SU-DHL-6 (cell line): Measurements from ENCODE around the gene ARHGAP22.

Experiments
- CTCF ChIP-seq: fragments of 200-600 bp; sonication (generic); IDR thresholded peaks from one replicate; pipeline ENCODE4 v1.5.1; 2017; ENCODE audit warnings: antibody characterized with exemption, mild to moderate bottlenecking, low read length, moderate library complexity; ENCODE audit not compliant: insufficient read depth, poor library complexity, severe bottlenecking
- EZH2phosphoT487 ChIP-seq: fragments of 200-600 bp; sonication (generic), shearing (Covaris generic); conservative IDR thresholded peaks from 2 replicates; pipeline ENCODE4 v1.6.1; 2018; ENCODE audit warnings: mild to moderate bottlenecking, antibody characterized with exemption, low read length, moderate library complexity, mixed read lengths

DNA sequence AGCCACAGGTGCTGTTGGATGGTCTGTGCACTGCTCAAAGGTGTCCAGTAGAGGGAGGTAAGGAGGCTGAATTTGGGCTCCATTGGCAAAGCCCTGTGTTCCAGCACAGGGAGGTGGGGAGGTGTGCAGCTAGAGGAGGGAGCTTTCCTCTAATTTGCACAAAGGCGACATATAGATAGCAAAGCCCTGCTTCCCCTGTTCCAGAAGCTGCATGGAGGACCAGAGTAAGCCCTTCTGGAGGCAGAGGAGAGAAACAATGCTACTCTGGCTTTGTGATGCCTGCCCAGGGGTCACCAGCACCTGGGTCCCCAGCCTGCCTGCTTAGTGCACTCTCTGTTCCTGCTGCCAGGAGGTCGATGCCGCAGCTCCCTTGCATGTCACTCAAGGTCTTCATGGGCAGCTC, 3.4 kb upstream of the ARHGAP22 start:
- TF ChIP-seq CTCF: peak; percentile 78
- TF ChIP-seq EZH2phosphoT487: no peak
